Hepatocyte (in vitro differentiated cells): Measurements from ENCODE around the gene WBP2NL. TPM values are rescaled to one million over a fixed set of nuclear protein-coding genes. Genes with fewer than 3 reads are reported as not detected.

Experiments used
- DNase-seq: peaks from one replicate; pipeline ENCODE4 v3.0.0-alpha.2; 2016; ENCODE audit warnings: low spot score
- H2AFZ ChIP-seq: fragments of 200-600 bp; sonication (generic); 2 replicates; pipeline ENCODE4 v1.6.0; 2016; ENCODE audit warnings: antibody characterized with exemption, mild to moderate bottlenecking
- H3K27ac ChIP-seq: fragments of 200-600 bp; sonication (generic); 2 replicates; pipeline ENCODE4 v1.5.1; 2016; ENCODE audit warnings: mild to moderate bottlenecking
- H3K27me3 ChIP-seq: fragments of 200-600 bp; sonication (generic); 2 replicates; pipeline ENCODE4 v1.6.1; 2016
- H3K36me3 ChIP-seq: fragments of 200-600 bp; sonication (generic); replicated peaks from 2 replicates; pipeline ENCODE4 v1.5.1; 2016; ENCODE audit warnings: low read depth; ENCODE audit not compliant: insufficient read depth
- H3K4me1 ChIP-seq: fragments of 200-600 bp; sonication (generic); 2 replicates; pipeline ENCODE4 v1.5.1; 2016; ENCODE audit warnings: mild to moderate bottlenecking, moderate library complexity; ENCODE audit not compliant: insufficient read depth
- H3K4me2 ChIP-seq: fragments of 200-600 bp; sonication (generic); 2 replicates; pipeline ENCODE4 v1.6.0; 2016
- H3K4me3 ChIP-seq: fragments of 200-600 bp; sonication (generic); 2 replicates; pipeline ENCODE4 v1.5.1; 2016; ENCODE audit warnings: mild to moderate bottlenecking
- H3K79me2 ChIP-seq: fragments of 200-600 bp; sonication (generic); 2 replicates; pipeline ENCODE4 v1.6.0; 2017; ENCODE audit warnings: mild to moderate bottlenecking
- H3K9me2 ChIP-seq: fragments of 200-600 bp; sonication (generic); replicated peaks from 2 replicates; pipeline ENCODE4 v1.6.0; 2017; ENCODE audit warnings: mild to moderate bottlenecking; ENCODE audit not compliant: insufficient read depth
- H3K9me3 ChIP-seq: fragments of 200-600 bp; sonication (generic); 2 replicates; pipeline ENCODE4 v1.5.1; 2016; ENCODE audit warnings: low read depth, mild to moderate bottlenecking
- H4K20me1 ChIP-seq: fragments of 200-600 bp; sonication (generic); 2 replicates; pipeline ENCODE4 v1.6.0; 2016; ENCODE audit warnings: mild to moderate bottlenecking; ENCODE audit not compliant: insufficient read depth, poor library complexity, severe bottlenecking
- EZH2 ChIP-seq: fragments of 200-600 bp; sonication (generic); IDR thresholded peaks from 2 replicates; pipeline ENCODE4 v1.6.1; 2016; ENCODE audit warnings: antibody characterized with exemption, mild to moderate bottlenecking, borderline replicate concordance
- EZH2phosphoT487 ChIP-seq: fragments of 200-600 bp; sonication (generic); IDR thresholded peaks from one replicate; pipeline ENCODE4 v1.6.1; 2018; ENCODE audit warnings: antibody characterized with exemption, mild to moderate bottlenecking, low read depth, moderate library complexity; ENCODE audit not compliant: unreplicated experiment, severe bottlenecking
- WGBS: methylation state at CpG from one replicate; pipeline ENCODE4 v1.1.6; 2016; ENCODE audit warnings: low lambda C conversion rate; ENCODE audit errors: missing lambda C conversion rate; 5-methylcytosine and 5-hydroxymethylcytosine counted together
- polyA plus RNA-seq: library from polyadenylated mRNA; unstranded; fragments of >200 nt; fragmentation: Nextera tagmentation; extraction: Ambion mirVana; gene quantifications from 2 replicates; pipeline ENCODE4 v1.2.1, GENCODE V29; 2016
- total RNA-seq: library from RNA; depleted of rRNA; stranded (reverse); fragments of >200 nt; gene quantifications from 2 replicates; pipeline ENCODE4 v1.2.3, GENCODE V29; 2014
- TF ChIP-seq, protein P1 (sequence below): fragments of 200-600 bp; sonication (generic); IDR thresholded peaks from 2 replicates; pipeline ENCODE4 v1.5.1; 2016; ENCODE audit warnings: antibody characterized with exemption, mild to moderate bottlenecking; ENCODE audit not compliant: poor library complexity

Gene WBP2NL
- total and polyA plus RNA-seq, 2 experiments from 2014 or later, result not detected

DNA sequence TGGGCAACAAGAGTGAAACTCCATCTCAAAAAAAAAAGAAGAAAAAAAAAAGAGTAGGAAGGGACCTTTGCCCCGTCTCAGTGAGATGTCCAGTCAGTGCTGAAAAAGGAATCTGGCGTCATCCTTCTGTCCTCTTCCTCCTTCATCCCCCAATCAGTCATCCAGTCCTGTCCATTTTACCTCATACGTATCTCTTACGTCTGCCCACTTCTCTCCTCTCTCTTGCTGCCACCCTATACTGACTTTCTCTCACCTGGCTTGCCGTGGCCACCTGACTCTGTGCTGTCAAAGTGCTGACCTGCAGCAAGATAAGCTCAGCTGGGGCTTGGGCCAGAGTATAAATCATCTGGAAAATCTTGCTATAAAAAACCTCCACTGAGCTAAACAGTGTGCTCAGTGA lies 15.7 kb upstream of the WBP2NL start:
- no peaks in the 10 kb centered on the region for H3K79me2 ChIP-seq
- H3K9me3 ChIP-seq, result no peaks in the 10 kb centered on the region
- no peak for DNase-seq
- no peaks in the 10 kb centered on the region for H3K9me2 ChIP-seq
- H3K27me3 ChIP-seq, result peaks cover 12% of the 10 kb centered on the region
- no peak overlapping the region for H2AFZ ChIP-seq
- WGBS, result 71% methylated on average over 5 of the region's 5 CpGs
- H3K4me3 ChIP-seq, result no peak overlapping the region
- no peak overlapping the region for H3K4me2 ChIP-seq
- TF ChIP-seq EZH2 (no peak), EZH2phosphoT487 (no peak)
- no peaks in the 10 kb centered on the region for H3K4me1 ChIP-seq
- H4K20me1 ChIP-seq, result no peaks in the 10 kb centered on the region
- no peaks in the 10 kb centered on the region for H3K36me3 ChIP-seq
- no peak overlapping the region for H3K27ac ChIP-seq

- Histone ChIP-seq H3K4me3 (no peak overlapping the region), H3K27me3 (peaks cover 5% of the 10 kb centered on the region), H3K4me1 (no peaks in the 10 kb centered on the region), H4K20me1 (no peaks in the 10 kb centered on the region), H3K36me3 (no peaks in the 10 kb centered on the region), H2AFZ (no peak overlapping the region), H3K79me2 (no peaks in the 10 kb centered on the region), H3K9me2 (no peaks in the 10 kb centered on the region), H3K9me3 (no peaks in the 10 kb centered on the region), H3K27ac (no peak overlapping the region), H3K4me2 (no peak overlapping the region)
- TF ChIP-seq EZH2, result no peak
- no peak for DNase-seq
- 88% methylated on average over 6 of the region's 6 CpGs for WGBS
Measured at GRCh38 chr22:41983513-41984405, 14.8 kb upstream of the WBP2NL start.

DNA sequence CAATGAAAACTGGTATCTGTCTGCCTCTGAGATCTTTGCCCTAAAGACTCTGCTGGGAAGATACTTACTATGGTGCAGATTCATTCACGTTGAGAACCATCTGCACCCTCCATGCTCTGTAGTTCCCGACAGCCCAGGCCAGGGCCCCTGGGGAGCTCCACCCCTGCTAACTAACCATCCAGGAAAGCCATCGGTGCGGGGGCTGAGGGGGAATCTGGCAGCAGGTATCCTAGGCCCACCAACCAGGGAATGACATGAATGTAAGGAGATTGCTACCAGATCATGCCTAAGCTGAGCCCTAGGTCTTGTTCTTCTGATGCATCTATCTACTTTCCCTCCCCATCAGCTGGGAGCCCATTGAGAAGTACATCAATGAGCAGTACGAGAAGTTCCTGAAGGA lies 11.3 kb upstream of the WBP2NL start:
- WGBS, result 89% methylated on average over 5 of the region's 5 CpGs
- Histone ChIP-seq H3K4me1 (no peaks in the 10 kb centered on the region), H4K20me1 (no peaks in the 10 kb centered on the region), H3K9me2 (no peaks in the 10 kb centered on the region), H3K4me3 (no peak overlapping the region), H3K27me3 (no peaks in the 10 kb centered on the region), H2AFZ (no peak overlapping the region), H3K4me2 (no peak overlapping the region), H3K9me3 (no peaks in the 10 kb centered on the region), H3K79me2 (no peaks in the 10 kb centered on the region), H3K27ac (no peak overlapping the region), H3K36me3 (no peaks in the 10 kb centered on the region)
- TF ChIP-seq EZH2phosphoT487 (no peak), EZH2 (no peak)
- TF ChIP-seq, protein P1, sequence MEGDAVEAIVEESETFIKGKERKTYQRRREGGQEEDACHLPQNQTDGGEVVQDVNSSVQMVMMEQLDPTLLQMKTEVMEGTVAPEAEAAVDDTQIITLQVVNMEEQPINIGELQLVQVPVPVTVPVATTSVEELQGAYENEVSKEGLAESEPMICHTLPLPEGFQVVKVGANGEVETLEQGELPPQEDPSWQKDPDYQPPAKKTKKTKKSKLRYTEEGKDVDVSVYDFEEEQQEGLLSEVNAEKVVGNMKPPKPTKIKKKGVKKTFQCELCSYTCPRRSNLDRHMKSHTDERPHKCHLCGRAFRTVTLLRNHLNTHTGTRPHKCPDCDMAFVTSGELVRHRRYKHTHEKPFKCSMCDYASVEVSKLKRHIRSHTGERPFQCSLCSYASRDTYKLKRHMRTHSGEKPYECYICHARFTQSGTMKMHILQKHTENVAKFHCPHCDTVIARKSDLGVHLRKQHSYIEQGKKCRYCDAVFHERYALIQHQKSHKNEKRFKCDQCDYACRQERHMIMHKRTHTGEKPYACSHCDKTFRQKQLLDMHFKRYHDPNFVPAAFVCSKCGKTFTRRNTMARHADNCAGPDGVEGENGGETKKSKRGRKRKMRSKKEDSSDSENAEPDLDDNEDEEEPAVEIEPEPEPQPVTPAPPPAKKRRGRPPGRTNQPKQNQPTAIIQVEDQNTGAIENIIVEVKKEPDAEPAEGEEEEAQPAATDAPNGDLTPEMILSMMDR, result no peak
- DNase-seq, result no peak

GRCh38 chr22:41989246-41989645 lies 9.3 kb upstream of the WBP2NL start:
- no peak for DNase-seq

More at GRCh38 chr22:41989246-41989645, 9.3 kb upstream of the WBP2NL start:
- Histone ChIP-seq H3K36me3 (no peaks in the 10 kb centered on the region), H3K27ac (no peak overlapping the region), H3K9me3 (no peaks in the 10 kb centered on the region), H2AFZ (no peak overlapping the region), H3K9me2 (no peaks in the 10 kb centered on the region), H3K4me3 (no peak overlapping the region), H3K4me2 (no peak overlapping the region), H3K4me1 (no peaks in the 10 kb centered on the region), H3K27me3 (no peaks in the 10 kb centered on the region), H4K20me1 (no peaks in the 10 kb centered on the region), H3K79me2 (no peaks in the 10 kb centered on the region)
- 98% methylated on average over 4 of the region's 4 CpGs for WGBS
- TF ChIP-seq EZH2phosphoT487 (no peak), EZH2 (no peak)
- TF ChIP-seq, protein P1, result no peak
